DMS153 treated with DMSO at 0.1 percent for 48 hours (cell line): ENCODE data around the gene CALML6.
A peak's percentile ranks its signal among the peaks of the same experiment; 100 is the strongest.

Experiments
- DNase-seq: peaks from one replicate; lab custom pipeline; 2025; ENCODE audit not compliant: unreplicated experiment; lab: John Stamatoyannopoulos, UW

The CALML6 gene

DNA sequence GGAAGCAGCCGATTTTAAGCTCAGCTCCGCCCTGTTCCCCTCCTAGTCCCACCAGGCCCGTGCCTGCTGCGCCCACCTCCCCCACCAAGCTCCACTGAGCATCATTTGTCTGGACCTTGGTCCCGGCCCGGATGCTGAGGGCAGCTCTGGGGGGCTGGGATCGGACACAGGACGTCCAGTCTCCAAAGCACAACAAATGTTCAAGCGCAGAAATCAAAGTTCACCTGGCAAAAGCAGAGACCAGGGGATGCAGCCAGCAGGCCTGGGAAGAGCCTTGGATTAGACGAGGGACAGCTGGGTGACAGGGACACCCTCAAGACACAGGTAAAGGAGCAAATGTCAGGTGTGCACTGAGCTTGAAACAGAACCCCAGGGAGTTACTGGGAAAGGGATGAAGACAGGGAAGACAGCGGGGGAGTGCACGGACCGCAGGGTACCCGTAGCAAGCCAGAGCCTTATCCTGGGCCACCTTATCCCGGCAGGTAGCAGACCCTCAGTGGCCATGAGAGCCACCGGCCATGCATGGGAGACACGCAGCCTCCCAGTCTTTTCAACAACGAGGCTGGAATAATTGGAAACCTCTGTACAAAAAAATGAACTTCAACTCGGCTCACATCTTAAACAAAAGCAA is 26.3 kb downstream of the CALML6 start:
- DNase-seq, result no peak

DNA sequence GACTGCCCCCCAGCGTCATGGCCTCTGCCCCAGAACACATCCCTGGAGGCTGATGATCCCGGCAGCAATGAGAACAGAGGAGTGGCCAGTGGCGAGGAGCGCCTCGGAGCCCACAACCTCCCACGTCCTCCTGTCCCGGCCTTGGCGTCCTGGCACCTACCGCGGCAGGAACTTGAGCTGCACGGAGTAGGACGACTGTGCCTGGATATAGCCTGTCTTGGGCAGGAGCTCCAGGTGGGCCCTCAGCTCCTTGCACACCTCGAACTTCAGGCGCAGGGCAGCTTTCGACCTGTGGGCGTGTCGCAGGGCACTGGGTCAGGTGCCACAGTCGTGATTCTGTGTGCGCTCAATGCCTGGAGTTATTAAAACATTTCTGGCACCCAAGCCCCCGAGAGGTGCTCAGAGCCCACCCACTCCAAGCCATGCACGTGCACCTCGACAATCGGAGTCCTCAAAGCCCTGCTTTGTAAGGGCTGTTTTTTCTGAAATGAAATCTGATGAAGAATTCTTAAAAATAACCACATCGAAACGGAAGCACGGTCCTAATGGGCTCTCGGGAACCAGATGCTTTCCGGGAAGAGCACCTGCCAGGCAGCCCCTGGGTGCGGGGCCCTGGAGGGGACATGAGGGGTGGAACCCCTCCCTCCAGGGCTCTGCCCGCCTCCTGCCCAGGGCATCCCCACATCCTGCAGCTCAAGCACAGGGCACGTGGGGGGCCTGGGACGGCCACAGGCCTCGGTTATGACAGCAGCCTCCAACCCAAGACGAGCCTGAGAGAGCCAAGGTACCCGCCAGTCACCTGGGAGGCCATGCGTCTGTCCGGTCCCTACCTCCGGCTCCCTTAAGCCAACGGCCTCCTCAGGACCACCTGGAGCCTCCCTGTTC is 27.1 kb downstream of the CALML6 start:
- DNase-seq, result no peak

DNA sequence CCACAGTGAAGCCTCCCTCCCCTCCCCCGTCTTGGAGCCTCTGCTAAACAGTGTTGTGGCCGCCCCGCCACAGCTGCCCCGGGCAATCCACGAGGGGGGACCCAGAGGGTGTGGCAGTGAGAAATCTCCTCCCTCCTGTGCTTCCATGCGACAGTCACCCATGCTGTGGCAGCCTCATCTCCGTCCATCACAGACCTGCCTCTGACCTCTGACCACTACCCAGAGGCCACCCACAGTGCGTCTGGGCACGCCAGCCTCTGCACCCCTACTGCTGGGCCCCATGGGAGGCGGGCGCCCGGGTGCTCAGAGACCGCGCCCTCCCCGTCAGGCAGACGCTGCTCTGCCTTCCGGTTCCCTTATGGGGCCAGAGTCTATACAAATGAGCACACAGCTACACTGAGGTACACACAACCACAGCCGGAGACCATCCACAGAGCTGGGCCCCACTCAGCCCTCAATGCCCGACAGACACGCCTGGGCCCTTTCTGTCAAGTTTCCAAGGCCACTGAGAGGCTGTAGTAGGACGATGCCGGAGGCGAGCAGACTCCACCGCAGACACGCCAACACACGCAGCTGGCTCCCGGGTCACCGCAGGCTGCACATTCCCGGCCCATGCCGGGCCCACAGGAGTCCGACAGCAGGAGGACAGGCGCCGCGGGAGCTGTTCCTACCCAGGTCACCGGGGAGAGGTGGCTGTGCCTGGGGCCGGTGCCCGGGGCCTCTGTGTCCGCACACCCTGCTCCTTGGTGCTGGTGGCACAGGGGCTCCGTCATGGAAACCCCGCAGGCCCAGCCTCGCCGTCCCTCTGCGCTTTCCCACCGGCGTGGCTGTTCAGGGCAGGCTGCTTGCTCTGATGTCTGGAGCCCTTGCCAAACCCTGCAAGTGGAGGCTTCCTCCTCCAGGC is 27.9 kb downstream of the CALML6 start:
- no peak for DNase-seq

DNA sequence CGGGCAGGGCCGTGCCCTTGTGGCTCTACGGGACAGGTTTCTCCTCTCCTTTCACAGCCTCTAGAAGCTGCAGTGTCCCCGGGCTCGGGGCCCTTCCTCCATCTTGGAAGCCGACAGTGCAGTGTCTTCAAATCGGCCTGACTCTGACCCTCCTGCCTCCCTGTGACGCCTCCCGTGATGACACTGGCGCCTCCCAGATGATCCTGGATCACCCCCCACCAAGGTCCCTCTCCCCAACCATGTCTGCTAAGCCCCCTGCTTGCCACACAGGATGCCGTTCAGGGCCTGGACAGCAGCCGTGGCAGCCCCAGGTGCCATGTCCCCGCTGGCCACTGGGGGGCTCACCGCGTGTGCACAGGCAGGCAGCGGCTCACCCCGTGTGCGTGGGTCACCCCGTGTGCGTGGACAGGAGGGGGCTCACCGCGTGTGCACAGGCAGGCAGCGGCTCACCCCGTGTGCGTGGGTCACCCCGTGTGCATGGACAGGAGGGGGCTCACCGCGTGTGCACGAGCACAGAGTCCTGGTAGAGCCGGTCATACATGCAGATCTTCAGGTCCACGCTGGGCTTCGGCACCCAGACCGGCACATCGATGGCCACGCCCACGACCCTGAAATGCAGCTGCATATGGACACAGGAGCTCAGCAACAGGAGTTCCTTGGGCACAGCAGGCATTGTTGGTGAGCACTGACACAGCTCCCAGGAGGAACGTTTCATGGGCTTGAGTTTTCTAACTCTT is 28.9 kb downstream of the CALML6 start:
- no peak for DNase-seq

DNA sequence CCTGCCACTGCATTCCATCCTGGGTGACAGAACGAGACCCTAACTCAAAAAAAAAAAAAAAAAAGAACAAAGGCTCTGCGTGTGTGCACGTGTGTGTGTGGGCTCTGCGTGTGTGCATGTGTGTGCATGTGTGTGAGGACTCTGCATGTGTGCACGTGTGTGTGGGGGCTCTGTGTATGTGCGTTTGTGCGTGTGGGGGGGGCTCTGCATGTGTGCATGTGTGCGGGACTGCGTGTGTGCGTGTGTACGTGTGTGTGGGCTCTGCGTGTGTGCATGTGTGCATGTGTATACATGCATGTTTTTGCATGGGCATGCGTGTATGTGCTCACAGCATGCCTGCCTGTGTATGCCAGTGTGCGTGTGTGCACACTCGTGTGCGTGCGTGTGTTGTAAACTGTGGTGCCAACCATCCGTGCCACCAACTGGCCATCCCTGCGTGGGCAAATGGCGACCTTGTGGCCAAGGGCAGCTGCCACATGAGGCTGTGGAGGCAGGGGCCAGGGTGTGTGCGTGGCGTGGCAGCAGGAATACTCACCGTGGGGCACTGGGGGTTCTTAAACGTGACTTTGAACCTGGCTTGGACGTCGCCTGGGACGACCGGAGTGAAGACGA is 30.8 kb downstream of the CALML6 start:
- DNase-seq, result no peak

DNA sequence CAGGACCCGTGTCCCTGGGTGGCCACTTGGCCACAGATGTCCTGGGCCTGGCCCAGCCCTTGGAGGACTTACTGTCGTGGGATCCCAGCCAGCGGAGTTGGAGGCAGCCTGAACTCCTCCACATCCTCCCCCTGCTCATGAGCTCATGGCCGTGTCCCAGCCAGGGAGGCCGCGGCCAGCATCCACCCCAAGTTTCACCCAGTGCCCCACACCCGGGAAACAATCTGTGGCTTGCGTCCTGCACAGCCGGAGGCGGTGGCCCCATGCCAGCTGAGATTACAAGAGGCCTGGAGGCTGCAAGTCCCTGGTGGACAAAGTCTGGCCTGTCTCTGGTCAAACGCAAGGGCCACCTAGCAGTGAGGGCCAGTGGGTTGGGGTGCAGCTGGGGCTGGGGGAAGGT is 31.5 kb downstream of the CALML6 start:
- DNase-seq, result no peak

DNA sequence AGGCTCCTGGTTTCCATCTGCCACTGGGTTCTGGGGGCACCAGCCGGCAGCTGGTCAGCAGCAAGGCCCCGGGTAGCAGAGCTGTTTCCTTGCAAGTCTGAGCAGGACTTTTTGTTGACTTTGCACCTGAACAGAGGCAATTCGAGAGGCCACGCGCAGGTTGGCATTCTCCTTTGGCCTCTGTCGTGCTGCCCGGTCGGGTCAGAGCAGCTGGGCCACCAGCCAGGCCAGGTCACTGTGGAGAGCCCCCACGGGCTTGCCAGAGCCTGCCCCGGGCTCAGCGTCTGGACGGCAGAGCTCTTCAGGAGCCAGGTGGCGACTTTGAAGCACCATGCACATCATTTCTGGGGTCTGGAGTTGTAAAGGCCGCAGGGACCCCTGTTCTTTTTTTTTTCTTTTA is 32.4 kb downstream of the CALML6 start:
- peak; percentile 16 for DNase-seq

DNA sequence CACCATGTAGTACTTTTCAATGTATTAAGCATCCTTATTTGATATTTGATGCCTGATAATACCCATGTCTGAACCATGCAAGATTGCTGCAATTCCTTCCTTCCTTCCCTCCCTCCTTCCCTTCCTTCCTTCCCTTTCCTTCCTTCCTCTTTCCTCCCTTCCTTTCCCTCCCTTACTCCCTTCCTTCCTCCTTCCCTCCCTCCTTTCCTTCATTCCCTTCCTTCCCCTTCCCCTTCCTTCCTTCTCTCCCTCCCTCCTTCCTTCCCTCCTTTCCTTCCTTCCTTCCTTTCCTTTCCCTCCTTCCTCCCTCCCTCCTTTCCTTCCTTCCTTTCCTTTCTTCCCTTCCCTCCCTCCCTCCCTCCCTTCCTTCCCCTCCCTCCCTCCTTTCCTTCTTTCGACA is 33.7 kb downstream of the CALML6 start:
- no peak for DNase-seq

DNA sequence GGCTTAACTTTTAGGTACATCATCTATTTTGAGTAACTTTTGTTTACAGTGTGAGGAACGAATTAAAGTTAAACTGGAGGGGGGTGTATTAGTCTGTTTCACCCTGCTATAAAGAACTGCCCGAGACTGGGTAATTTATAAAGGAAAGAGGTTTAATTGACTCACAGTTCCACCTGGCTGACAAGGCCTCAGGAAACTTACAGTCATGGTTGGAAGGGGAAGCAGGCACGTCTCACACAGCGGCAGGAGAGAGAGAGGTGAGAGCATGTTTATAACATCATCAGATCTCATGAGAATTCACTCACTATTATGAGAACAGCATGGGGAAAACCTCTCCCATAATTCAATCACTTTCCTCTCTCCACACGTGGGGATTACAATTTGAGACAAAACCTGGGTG is 35.9 kb downstream of the CALML6 start:
- no peak for DNase-seq

DNA sequence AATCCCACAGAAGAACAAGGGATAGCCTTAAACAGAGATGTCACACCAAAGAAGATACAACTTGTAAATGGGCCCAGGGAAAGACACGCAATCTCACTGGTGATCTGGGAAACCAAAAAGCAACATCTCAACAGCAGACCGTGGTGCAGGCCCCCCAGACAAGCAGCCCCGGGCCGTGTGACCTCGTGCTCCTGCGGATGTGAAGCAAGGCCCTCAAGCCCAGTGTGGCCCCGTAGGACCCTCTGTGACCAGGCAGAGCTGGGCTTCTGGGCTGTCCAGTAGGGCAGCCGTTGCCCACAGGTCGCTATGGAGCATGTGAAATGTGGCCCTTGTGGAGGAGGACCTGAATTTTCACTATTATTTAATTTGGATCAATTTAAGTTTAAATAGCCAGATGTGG is 39.0 kb downstream of the CALML6 start:
- DNase-seq, result no peak

DNA sequence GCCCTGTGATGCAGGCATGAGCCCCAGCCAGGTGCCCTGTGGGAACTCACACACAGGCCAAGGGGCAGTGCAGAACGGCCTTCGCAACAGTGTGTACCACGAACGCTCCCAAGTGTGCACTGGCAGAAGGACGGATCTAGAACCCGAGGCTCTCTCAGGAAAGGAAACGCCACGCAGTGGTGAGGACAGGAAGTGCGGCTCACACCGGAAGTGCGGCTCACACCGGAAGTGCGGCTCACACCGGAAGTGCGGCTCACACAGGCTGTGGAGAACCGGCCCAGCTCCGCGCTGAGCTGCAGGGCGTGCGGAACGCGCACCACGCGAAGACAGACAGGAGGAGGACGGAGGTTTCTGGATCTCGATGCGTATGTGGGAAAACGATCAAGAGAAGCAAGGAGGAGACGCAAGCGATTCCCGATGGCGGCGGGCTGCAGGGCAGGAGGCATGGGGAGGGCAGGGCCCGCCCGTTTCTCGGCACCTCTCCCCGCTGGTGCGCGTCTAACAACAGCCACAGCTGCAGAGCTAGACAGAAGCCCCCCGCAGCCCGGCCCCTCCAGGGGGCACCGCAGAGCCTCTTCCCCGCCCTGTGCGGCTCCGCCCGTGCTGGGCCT is 39.9 kb downstream of the CALML6 start:
- no peak for DNase-seq

DNA sequence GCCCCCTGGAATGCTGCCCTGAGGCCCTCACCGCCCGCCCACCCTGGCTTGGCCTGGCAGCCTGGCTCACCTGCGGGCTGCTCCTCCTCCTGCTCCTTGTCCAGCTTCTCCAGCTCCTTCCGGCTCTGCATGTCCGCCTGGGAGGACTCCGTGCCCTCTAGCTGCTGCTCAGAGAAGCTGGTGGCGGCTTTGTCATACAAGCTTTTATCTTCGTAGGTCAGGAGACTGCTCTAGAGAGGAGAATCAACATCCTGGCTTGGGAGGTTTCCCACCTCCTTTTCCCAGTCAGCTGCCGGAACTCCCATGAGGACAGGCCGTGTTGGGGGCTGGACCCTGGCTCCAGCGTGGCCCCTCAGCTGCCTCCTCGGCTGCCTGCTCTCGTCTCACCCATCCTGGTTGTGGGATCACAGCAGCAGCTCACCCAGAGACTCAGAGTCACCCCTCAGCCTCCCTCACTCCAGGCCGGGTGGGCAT is 40.6 kb downstream of the CALML6 start:
- DNase-seq, result no peak

DNA sequence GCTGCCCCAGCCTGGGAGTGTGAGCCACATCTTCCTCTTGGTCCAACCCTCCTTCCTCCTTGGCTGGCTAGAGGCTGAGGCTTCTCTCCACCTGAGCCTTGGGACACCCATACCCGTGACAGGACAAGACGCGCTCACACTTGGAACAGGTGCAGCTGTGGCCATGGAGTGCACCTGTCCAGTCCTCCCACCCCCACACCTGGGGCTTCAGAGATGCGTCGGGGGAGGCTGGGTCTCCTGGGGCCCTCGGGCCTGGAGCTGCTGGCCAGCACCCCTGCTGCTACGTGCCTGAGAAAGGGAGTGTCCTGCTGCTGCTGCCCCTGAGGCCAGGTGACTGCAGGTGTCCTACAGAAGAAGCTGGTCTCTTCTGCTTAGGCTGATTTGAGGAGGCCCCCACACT is 41.0 kb downstream of the CALML6 start:
- no peak for DNase-seq

DNA sequence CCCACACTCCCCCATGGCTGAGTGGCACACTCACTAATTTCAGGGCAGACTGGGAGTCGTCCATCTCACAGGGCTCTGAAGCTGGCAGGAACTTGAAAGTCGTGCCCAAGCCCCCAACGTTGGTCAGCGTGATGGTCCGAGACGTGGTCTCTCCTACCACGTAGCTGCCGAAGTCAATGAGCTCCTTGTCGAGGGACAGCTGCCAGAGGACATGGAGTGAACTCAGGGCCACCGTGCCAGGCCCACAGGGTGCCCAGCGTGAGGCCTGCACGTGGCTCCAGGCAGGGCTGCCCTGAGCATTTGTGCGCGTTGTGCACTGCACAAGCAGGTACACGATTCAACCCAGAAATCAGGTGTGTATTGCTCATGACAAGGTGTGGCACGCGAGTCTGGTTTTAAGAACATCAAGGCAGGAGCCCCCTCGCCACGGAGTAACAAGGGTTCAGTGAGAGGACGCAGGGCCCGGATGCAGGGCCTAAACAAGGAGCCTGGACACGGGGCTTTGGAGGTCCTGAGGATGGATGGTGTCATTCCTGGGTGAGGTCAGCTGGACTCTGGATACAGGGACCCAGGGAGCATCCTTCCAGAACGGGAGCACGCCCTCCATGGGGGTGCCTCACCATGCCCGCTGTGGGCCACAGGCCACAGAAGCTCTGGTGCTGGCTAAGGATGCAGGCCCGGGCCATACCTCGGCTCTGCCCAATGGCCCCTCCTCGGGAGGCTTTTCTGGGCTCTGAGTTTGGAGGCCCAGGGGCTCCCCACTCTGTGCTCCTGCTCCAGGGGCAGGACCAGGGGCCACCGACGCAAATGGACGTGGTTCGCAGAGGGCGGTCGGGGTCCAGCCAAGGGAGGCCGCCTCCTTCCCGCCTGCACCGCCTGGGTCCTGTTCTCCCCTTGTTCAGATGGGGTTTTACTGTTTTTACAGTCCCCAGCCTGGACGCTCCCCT is 41.8 kb downstream of the CALML6 start:
- no peak for DNase-seq

DNA sequence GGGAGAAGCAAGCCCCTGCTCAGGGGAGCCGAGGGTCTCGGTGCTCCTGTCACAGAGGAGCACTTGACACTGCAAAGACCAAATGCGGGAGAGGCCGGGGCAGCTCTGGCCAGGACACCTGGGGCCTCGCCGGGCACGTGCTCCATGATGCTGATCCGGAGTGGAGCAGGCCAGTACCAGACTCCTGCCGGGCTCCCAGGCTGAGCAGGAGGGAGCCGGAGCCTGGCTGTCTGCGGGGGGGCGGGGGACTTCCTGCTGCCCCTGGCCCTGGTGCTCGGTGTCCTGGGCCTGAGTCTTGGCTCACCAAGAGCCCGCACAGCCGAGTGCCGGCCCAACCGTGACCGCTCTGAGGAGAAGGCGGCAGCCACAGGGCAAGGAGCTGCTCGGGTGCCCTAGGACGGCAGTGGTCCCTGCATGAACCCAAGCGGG is 42.5 kb downstream of the CALML6 start:
- no peak for DNase-seq

DNA sequence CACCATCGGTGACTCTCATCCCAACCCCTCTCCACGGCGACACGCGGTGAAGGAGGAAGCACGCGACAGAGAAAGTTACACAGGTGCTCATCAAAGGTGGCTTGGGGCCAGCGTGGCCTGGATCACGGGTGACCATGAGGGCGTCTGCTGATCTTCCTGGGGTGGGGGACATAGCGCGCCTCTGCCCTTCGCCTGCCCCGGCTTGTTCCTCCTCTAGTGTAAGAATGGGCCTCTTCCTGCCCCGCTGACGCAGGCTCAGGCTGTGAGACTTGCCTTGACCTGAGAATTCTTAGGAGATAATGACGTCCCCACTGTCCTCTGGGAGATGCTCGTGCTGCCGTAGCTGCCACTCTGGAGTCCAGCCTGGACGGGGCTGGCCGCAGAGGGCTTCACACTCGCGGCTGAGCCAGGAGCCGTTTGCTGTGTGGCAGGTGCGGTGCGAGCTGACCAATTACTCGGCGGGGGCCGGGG is 43.0 kb downstream of the CALML6 start:
- DNase-seq, result no peak

DNA sequence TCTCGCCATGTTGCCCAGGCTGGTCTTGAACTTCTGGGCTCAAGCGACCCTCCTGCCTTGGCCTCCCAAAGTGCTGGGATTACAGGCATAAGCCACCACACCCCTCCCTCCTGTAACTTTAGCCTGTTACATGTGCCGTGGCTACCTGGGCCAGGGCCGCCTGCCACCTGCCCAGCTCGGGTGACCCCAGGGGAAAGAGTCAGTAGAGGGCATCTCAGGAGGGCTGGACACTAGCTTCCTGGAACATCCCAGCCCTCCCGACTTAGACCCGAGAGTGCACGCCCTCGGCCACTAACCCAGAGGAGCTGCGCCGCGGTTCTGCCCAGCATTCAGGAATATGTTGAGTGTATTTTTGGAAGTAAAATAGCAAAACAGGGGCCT is 44.4 kb downstream of the CALML6 start:
- DNase-seq, result no peak

DNA sequence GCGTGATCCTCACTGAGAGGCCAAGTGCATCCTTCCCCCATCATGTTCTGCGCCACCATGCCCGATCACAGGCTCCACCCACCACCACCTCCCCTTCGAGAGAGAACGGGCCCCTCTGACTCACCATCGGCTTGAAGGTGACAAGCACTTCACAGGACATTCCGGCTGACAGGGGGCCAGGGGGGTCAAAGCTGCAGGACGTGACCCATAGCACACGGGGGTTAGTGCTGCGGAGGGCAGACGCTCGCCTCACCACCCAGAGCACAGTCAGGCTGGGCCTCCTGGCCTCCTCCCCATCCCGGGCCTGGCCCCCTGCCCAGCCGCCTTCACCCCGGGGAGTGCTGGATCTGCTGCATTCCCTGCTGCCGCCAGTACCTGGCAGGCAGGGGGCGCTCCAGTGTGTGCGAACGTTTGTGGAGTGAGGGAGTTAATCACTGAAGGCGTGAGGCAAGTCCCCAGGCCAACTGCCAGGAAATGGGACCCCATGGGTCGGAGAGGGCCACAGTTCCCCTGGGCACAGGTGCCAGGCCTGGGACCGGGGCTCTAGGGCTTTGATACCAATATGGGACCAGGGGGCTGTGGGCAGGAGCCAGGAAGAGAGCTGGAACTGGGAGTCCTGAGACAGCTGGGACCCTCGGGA is 44.9 kb downstream of the CALML6 start:
- DNase-seq, result peak; percentile 95
